ES-I3 (cell line): ENCODE measurements around the gene GRID1.
"Not testable (repeated sequence)": the region's sequence is repeated elsewhere in the genome, so short reads cannot be mapped to it uniquely, and the experiment has no call there.

Source experiments
- H3K36me3 ChIP-seq: 2 replicates; pipeline ENCODE4 v1.6.1; 2013; ENCODE audit warnings: mild to moderate bottlenecking, low read length, control low read depth, moderate library complexity; ENCODE audit not compliant: insufficient read depth
- H3K4me1 ChIP-seq: 2 replicates; pipeline ENCODE4 v1.6.1; 2013; ENCODE audit warnings: mild to moderate bottlenecking, control low read depth, low read length; ENCODE audit not compliant: insufficient read depth
- H3K9ac ChIP-seq: 2 replicates; pipeline ENCODE4 v1.6.1; 2013; ENCODE audit warnings: low read depth, mild to moderate bottlenecking, low read length, moderate library complexity
- H3K9me3 ChIP-seq: 2 replicates; pipeline ENCODE4 v1.6.1; 2013; ENCODE audit warnings: mild to moderate bottlenecking, low read length, moderate library complexity; ENCODE audit not compliant: control insufficient read depth, insufficient read depth

The GRID1 gene

GRCh38 chr10:85784792-85785191, 581.8 kb downstream of the GRID1 start:
- no peaks in the 10 kb centered on the region for H3K4me1 ChIP-seq
- H3K36me3 ChIP-seq, result no peaks in the 10 kb centered on the region
- no peak overlapping the region for H3K9ac ChIP-seq
- no peaks in the 10 kb centered on the region for H3K9me3 ChIP-seq

GRCh38 chr10:85781404-85781803, 585.2 kb downstream of the GRID1 start:
- H3K9ac ChIP-seq, result no peak overlapping the region
- H3K4me1 ChIP-seq, result no peaks in the 10 kb centered on the region
- H3K9me3 ChIP-seq, result no peaks in the 10 kb centered on the region
- H3K36me3 ChIP-seq, result no peaks in the 10 kb centered on the region

GRCh38 chr10:85778074-85778473, 588.5 kb downstream of the GRID1 start:
- Histone ChIP-seq H3K36me3 (no peaks in the 10 kb centered on the region), H3K4me1 (no peaks in the 10 kb centered on the region), H3K9ac (no peak overlapping the region), H3K9me3 (no peaks in the 10 kb centered on the region)

- Histone ChIP-seq H3K4me1 (no peaks in the 10 kb centered on the region; the same call in 1 of the 2 replicates), H3K9me3 (peaks cover 4% of the 10 kb centered on the region; the same call in 1 of the 2 replicates), H3K9ac (no peak overlapping the region), H3K36me3 (no peaks in the 10 kb centered on the region)
These were observed 598.7 kb downstream of the GRID1 start for GRCh38 chr10:85767891-85768290.

GRCh38 chr10:85764108-85764507, 602.5 kb downstream of the GRID1 start:
- Histone ChIP-seq H3K4me1 (no peaks in the 10 kb centered on the region; the same call in 1 of the 2 replicates), H3K36me3 (no peaks in the 10 kb centered on the region)

GRCh38 chr10:85761906-85762445, 604.6 kb downstream of the GRID1 start:
- no peak overlapping the region for H3K9ac ChIP-seq
- no peaks in the 10 kb centered on the region for H3K9me3 ChIP-seq
- H3K4me1 ChIP-seq, result no peaks in the 10 kb centered on the region
- H3K36me3 ChIP-seq, result no peaks in the 10 kb centered on the region

More at GRCh38 chr10:85764108-85764507, 602.5 kb downstream of the GRID1 start:
- Histone ChIP-seq H3K9ac (no peak overlapping the region), H3K9me3 (peaks cover 4% of the 10 kb centered on the region; the same call in 1 of the 2 replicates)

- Histone ChIP-seq H3K9me3 (no peaks in the 10 kb centered on the region), H3K4me1 (no peaks in the 10 kb centered on the region), H3K36me3 (no peaks in the 10 kb centered on the region), H3K9ac (no peak overlapping the region)
These were observed 624.8 kb downstream of the GRID1 start for GRCh38 chr10:85741626-85742300.

GRCh38 chr10:85735997-85736396, 630.6 kb downstream of the GRID1 start:
- no peak overlapping the region for H3K9ac ChIP-seq
- H3K9me3 ChIP-seq, result no peaks in the 10 kb centered on the region
- no peaks in the 10 kb centered on the region for H3K36me3 ChIP-seq
- no peaks in the 10 kb centered on the region for H3K4me1 ChIP-seq

- H3K9ac ChIP-seq, result no peak overlapping the region
- H3K36me3 ChIP-seq, result no peaks in the 10 kb centered on the region
- no peaks in the 10 kb centered on the region for H3K9me3 ChIP-seq
- H3K4me1 ChIP-seq, result no peaks in the 10 kb centered on the region
These were observed 631.8 kb downstream of the GRID1 start for GRCh38 chr10:85734791-85735190.

GRCh38 chr10:85724215-85724614, 642.4 kb downstream of the GRID1 start:
- H3K9me3 ChIP-seq, result no peaks in the 10 kb centered on the region
- H3K36me3 ChIP-seq, result no peaks in the 10 kb centered on the region
- H3K9ac ChIP-seq, result no peak overlapping the region
- H3K4me1 ChIP-seq, result no peaks in the 10 kb centered on the region

- no peaks in the 10 kb centered on the region for H3K36me3 ChIP-seq
- H3K9me3 ChIP-seq, result no peaks in the 10 kb centered on the region
- H3K9ac ChIP-seq, result no peak overlapping the region
- H3K4me1 ChIP-seq, result no peaks in the 10 kb centered on the region
These were observed 645.5 kb downstream of the GRID1 start for GRCh38 chr10:85720931-85721590.

- Histone ChIP-seq H3K4me1 (no peaks in the 10 kb centered on the region), H3K9me3 (no peaks in the 10 kb centered on the region), H3K36me3 (no peaks in the 10 kb centered on the region), H3K9ac (no peak overlapping the region)
These were observed 647.2 kb downstream of the GRID1 start for GRCh38 chr10:85719408-85719807.

- Histone ChIP-seq H3K36me3 (no peaks in the 10 kb centered on the region), H3K9me3 (no peaks in the 10 kb centered on the region), H3K4me1 (no peaks in the 10 kb centered on the region), H3K9ac (no peak overlapping the region)
These were observed 652.7 kb downstream of the GRID1 start for GRCh38 chr10:85713885-85714284.

GRCh38 chr10:85702768-85703167, 663.8 kb downstream of the GRID1 start:
- no peaks in the 10 kb centered on the region for H3K36me3 ChIP-seq
- H3K4me1 ChIP-seq, result no peaks in the 10 kb centered on the region
- no peak overlapping the region for H3K9ac ChIP-seq
- H3K9me3 ChIP-seq, result no peaks in the 10 kb centered on the region

- not testable (repeated sequence) for H3K9ac ChIP-seq, H3K4me1 ChIP-seq, H3K36me3 ChIP-seq, H3K9me3 ChIP-seq
These were observed 667.5 kb downstream of the GRID1 start for GRCh38 chr10:85699066-85699465.
